Stimulated activated CD4-positive, alpha-beta T cell treated with anti-CD3 and anti-CD28 coated beads, Interleukin-12 subunit alpha, Interleukin-12 subunit beta, amount 100 ng/mL, for 4 hours (primary cell): ENCODE results near the gene NF2.

Source experiments
- DNase-seq: peaks from one replicate; pipeline ENCODE4 v3.0.0-alpha.2; 2020

The NF2 gene

DNA sequence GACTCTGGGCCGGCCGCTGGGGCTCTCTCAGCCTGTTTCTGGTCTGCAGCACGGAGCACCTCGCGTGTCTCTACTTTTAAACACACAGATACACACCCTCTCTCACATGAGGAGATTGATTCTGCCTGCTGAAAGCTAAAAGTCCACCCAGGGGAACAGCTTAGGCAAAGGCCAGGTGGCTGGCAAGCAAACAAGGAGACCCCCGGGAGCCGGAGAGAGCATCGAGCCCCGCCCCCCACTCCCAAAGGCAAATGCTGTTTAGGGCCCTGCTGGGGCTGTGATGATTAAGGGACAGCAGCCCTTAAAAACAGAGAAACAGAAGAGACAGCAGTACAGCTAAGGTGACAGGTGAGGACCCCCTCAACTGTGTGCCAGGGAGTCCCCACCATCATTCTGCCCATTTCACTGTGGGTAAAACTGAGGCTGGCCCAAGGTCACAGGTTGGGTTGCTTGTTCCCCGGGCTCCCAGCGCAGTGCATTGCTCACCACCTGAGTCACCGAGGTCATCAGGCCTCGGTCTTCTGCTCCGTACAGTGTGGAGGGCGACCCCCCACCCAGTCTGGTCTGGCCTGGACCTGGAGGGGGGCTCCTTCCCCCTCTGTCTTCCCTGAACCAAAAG, 123.2 kb downstream of the NF2 start:
- no peak for DNase-seq

DNA sequence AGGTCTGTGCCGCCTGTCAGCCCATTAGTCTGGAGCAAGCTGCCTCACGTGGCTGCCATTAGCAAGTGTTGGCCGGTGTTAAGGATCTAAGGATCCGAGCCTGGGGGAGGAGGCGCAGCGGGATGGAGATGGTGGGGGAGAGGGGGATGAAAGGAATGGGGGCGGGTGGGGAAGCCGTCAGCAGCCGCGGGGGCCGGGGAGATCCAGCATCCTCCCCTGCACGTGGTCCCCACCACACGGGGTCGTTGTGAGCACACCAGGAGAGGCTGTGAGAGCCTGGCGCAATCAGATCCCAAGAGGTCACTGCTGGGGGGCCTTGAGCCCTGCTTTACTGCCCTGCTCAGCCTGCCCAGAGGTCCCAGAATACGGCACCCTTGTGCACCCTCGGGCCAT, 123.7 kb downstream of the NF2 start:
- no peak for DNase-seq

DNA sequence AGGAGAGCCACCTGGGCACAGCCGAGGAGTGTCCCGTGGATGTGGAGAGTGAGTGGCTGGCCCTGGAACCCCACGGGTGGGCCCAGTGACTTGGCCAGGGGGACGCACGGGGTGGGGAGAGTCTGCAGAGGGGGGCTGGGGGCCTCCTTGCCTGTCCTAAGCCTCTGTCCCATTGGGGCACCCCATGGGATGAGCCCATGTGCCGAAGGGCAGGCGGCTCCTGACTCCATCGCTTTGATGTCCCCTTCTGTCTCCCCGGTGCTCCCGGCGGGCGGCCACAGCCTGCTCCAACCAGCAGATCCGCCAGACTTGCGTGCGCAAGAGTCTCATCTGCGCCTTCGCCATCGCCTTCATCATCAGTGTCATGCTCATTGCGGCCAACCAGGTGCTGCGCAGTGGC, 125.7 kb downstream of the NF2 start:
- DNase-seq, result no peak

DNA sequence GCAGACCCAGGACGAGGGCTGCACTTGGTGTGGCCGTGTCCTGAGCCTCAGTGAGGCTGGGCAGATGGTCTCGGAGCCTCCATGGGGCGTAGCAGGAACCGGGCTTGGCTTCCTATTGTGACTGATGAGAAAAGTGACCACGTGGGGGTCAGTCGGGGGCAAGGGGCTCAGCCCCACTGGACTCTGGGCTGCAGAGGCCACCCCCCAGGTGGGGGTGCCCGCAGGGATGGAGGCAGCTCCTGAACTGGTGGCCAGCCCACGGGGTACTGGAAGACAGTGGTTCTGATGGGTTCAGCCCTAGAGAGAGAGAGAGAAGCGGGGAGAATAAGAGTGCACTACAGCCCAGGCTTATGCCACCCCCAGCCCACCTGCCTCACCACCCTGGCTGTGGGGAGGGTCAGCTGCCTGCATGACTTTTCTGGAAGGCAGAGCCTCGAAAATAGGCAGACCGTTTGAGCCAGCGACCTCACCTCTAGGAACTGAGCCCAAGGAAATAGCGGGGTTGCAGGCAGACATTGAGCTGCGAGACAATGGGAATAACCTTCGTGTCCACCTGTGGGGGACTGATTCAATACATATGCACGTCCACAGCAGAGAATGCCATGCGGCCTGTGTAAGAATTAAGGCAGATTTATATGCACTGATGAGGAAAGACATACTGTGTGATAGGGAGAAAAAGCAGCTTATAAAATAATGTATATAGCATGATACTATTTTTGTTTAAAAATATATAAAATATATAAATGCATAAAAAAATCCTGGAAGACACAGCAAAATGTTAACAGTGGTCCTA, 127.8 kb downstream of the NF2 start:
- no peak for DNase-seq

DNA sequence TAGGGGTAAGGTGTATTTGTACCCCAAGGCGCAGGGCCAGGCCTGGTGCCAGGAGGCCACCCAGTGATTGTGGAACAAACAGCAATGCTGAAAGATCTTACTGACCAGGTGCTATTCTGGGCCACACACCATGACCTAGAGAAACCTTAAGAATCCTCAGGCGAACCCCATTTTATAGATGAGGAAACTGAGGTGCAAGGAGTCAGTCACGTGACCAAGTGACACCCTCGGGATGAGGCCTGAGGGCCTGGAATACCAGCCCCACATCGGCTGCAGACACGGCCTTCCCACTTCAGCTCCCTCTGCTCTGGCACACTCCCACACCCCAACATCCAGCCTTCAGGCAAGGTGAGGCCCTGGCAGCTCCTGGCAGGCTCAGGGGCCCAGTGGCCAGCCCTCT, 129.4 kb downstream of the NF2 start:
- DNase-seq, result no peak

DNA sequence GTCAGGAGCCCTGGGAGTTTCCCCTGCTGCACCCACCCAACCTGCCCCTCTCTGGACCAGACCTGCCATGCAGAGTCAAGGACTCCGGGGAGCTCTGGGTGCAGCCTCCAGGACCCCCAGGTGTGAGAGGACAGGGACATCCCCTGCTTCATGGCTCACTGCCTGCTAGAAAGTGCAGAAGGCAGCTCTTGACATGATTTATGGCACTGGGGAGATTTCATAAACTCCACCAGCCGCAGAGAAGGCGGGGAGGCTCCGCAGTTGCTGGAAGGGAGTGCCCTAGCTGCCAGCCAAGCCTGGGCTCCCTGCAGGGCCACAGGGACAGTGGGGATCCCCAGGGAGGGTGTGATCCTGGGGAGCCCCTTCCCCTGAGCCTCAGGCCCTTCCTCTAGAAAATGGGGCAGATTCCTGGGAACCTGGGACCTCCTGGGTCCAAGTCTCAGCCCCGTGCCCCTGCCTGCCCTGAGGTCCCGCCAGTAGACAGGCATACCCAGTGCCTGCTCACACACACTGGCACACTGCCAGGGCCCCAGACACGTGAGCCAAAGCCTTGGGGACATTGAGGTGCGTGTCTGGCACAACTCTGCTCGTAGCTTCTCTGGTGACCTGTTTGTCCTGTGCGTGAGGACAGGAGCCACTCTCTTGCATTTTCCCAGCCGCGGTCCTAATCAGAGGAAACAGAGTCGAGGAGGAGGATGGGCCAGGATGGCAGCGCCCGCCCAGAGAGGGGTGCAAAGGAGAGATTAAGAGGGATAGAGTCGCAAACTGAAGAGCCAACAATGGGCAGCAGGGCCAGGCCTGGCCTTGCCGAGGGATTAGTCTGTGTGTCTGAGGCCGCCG, 130.1 kb downstream of the NF2 start:
- no peak for DNase-seq

DNA sequence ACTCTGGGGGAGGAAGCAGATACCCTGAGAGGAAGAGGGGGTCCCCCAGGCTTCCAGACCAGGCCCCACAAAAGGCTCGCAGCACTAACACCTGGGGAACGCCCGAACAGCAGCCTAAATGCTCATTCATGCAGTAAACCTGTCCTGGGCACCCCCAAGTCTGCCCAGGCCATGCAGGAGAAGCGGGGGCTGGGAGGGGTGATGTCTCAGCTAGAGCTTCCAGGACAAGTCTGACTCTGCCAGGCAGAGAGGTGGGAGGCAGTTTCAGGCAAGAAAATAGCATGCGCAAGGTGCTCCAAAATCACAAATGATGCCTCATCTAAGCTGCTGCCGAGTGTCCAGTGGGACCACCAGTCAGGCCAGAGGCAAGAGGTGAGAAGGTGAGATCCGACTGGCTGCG, 131.0 kb downstream of the NF2 start:
- DNase-seq, result no peak

DNA sequence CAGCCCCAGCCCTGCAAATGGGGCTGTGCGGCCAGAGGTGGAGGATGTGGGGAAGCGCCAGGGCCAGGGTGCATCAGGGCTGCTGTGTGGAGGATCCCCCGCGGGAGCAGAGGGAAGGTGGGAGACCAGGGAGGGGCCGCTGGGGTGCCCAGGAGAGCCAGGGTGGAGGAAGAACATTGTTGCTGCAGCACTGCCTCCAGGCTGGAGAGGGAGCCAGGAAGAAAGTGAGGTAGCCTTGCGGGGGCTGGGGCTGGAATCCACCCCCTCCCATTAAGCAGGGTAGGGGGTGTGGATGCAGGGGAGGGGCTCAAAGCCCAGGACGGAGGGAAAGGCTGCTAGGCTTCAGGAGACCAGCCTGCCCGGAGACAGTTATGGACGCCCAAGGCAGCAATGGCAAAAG, 131.4 kb downstream of the NF2 start:
- DNase-seq, result no peak

DNA sequence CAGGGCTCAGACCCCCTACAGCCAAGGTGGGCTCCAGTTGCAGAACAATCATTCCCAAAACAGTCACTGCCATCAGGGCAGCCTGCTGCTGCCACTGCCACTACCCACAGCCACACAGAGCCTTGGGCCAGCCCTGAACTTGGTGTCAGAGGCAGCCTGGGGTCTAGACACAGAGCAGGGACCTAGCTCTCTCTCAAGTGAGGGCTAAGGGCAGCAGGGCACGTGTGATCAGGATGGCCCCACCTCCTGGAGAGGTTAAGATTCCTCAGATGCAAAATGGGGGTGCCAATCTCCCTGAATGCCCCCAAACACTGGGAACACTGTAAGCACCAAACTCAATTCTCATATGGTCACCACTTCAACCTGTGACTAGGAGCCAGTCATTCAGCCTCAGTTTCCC, 132.0 kb downstream of the NF2 start:
- DNase-seq, result no peak

DNA sequence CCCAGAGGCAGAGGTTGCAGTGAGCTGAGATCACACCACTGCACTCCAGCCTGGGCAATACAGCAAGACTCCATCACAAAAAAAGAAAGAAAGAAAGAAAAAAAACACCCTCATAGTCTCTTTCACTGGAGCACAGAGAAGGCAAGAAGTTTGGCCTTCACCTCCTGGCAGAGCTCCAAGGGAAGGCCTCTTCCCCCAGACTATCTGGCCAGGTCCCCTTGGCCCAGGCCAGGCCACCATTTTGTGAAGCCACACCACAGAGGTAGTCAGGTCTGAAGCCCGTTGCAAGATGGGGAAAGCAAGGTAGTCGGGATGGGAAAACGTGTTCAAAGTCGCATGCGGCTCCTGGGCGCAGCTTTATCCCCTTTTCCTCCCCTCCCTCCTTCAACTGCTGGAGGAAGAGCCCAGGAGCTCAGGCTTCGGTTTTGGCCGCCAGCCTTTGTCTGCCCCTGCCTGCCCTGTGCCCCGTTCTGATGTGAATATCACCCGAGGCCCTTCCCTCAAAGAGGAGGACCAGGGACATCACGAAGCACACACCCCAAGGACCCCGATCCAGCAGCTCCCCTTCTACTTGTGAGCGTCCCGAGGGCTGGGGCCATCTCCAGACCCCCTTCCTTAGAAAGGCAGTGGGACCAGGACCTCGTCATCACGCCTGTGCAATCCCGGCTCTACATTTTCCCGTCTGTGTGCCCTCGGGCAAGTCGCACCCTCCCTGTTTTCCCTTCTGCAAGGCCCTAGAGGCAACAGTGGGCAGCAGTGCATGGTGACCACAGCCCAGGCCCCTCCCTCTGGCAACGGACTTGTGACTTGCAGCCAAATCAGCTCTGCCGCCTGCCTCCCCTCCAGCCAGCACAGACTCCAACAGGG, 134.1 kb downstream of the NF2 start:
- no peak for DNase-seq

DNA sequence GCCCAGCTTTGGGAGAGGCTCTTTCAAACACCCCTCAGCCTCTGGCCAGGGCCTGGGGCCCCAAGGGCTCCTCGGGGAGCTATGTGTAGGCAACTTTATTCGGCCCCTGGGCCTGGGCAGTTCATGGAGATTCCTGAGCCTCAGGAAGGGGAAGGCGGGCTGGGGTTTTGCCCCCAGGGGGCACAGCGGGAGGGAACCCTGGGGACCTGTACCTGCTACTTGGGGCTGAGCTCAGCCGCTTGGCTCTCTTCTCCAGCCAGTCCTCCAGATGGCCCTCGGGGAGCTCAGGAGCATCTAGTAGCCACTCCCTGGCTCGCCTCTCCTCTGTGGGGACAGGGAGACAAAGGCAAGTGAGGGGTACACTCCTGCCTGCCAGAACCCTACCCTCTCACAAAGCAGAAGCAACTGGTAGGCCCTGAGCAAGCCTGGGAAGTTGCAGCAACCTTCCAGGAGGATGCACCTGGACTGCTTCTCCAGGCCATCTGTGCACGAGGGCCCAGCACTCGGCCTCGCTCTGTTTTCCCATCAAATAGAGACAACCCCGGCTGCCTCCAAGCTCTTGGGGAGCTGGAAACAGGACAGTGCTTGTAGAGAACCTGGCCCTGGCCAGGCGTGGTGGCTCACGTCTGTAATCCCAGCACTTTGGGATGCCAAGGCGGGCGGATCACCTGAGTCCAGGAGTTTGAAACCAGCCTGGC, 134.8 kb downstream of the NF2 start:
- no peak for DNase-seq

DNA sequence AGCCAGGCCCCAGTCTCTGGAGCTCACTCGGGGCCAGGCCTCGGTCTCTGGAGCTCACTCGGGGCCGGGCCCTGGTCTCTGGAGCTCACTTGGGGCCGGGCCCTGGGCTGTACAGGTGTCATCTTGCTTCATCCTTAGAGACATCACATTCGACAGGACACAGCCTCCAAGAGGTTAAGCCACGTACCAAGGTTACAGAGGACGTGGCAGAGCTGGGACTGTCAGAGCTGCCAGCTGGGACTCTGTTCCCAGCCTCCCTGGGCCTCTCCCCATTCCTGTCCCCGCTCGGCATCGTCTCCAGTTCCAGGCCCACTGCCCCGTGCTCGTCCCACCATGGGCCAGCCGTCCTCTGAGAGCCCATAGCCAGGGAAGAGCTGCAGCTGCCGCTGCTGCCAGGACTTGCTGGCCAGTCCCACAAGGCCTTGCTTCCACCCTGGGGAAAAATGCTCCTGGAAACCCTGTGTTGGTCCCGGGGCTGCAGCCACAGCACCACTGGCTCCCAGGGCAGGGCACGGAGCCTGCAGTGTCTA, 136.0 kb downstream of the NF2 start:
- no peak for DNase-seq

DNA sequence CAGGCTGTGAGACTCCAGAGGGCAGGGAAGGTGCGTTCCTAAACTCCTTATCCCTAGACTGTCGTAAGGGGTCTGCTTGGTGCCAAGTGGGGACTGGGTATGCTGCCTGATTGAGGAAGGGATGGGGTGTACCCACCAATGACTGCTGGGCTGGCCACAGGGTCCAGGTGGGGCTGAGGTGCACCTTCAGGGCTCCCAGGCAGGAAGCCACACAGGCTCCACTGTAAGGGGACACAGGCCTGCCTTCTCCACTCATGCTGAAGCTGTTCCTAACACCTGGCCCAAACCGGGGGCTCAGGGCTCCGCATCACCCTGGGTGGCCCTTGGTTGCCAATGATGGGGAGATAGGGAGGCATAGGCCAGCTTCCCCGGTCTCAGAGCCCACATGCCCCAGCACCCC, 136.8 kb downstream of the NF2 start:
- DNase-seq, result no peak

DNA sequence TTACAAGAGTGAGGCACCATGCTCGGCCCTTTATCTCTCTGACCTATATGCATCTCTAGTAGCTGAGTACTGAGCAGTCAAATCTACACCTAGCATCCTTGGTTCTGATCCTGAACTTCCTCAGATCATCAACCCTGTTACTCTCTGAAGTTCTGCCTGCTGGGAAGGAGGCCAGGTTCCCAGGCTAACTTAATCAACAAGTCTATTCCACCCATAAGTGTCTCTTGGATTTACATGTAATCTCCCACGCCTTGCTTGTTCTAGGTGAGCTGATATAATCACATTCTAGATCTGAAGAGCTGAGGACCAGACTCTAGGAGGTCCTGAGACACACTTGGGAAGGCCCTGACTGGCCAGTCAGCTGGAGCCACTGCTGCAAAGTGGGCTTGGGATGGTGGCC, 138.5 kb downstream of the NF2 start:
- DNase-seq, result no peak

DNA sequence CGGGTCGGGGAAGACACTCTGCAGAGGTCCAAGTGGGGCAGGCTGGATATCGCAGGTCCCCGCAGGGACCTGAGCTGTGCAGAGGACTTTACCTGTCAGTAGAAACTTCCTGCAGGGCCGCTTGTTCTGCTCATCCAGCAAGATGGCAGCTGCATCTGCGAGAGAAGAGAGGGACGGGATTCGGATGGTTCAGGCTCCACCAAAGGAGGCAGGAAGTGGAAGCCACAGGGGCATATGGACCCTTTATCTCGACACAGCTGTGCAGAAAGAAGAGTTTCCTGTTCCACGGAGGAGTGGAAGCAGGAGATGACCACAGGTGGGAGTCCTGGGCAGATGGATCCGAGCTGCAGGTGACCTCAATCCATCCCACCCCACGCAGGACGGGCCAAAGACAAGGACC, 138.9 kb downstream of the NF2 start:
- no peak for DNase-seq

DNA sequence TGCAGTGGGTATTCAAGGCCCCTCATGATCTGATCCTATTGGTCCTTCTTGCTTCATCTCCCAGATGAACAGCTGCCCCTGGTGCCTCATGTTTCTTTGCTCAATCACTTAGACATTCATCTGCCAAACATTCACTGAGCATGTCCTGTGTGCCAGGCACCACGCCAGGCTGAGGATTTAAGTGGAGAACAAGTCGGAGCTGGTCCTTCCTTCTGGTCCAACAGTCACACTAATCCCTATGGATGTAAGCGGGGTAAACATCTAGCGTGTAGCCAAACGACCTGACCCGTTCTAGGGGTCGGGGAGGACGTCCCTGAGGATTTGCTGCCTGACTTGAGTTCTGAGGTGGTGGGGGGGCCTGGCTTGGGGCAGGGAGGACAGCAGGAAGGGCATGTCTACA, 141.5 kb downstream of the NF2 start:
- no peak for DNase-seq

DNA sequence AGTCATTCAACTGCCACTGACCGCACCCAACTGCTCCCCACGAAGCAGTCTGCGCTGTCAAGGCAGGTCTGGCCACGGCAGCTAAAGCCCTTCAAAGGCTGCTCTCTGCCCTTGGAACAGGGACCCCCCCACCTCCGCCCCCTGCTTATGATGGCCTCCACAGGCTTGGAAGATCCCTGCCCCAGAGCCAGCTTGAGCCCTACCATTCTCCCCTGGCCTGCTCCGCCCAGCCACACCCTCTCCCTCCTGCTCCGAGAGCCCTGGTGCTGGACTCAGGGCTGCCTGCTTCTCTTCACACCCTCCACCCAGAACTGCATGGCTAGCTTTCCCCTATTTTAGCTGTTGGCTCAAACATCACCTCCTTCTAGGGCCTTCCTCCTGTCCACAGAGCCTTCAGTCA, 144.4 kb downstream of the NF2 start:
- no peak for DNase-seq
